CD1c-positive myeloid dendritic cell (primary cell): ENCODE data around the gene CAPN5.

Experiments
- DNase-seq: peaks from one replicate; pipeline ENCODE4 v3.0.0-alpha.2; 2016; ENCODE audit errors: extremely low spot score

Gene CAPN5

DNA sequence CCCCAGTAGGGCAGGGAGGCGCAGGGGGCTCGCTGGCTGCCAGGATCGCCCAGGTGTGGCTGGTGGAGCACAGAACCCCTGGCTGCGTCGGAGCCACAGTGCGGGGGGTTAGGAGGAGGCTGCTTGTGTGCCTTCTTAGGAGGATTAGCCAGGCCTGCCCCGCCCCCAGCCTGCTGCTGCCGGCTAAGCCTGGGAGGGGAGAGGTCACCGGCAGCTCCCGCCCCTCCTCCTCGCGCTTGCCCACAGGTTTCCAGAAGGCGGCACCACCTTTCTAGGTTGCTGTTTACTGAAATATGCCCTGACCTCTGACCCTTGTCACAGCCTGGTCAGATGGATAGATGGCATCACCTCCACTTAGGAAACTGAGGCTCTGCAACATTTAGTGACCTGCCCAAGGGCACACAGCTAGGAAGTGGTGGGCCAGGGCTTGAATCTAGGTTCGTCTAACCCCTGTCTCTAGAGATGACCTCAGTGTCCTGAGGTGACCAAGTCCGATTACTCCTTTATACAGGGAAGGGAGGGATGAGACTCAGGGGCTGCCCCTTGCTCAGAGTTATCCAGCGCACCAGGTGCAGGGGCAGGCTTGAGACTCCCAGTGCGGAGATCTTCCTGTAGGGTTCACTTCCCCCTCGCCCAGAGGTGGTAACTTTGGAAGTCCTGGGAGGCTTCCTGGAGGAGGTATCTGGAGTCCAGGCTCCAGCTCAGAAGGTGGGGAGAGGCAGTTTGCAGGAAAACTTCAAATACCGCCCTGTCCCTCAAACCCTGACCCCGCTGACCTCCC lies 105.3 kb downstream of the CAPN5 start:
- no peak for DNase-seq

GRCh38 chr11:77172666-77172982 lies 105.9 kb downstream of the CAPN5 start:
- no peak for DNase-seq

- no peak for DNase-seq
Observed at GRCh38 chr11:77173494-77173893, 106.7 kb downstream of the CAPN5 start.

- DNase-seq, result no peak
Observed at GRCh38 chr11:77174559-77174958, 107.8 kb downstream of the CAPN5 start.

- DNase-seq, result no peak
Observed at GRCh38 chr11:77175021-77175842, 108.5 kb downstream of the CAPN5 start.
